Thyroid gland (tissue), 4 donors: Measurements from ENCODE around the gene CRYL1. TPM values are rescaled to one million over a fixed set of nuclear protein-coding genes. Genes with fewer than 3 reads are reported as not detected.

ENCODE experiments used
- DNase-seq, 2 donors: peaks; one replicate each; pipeline ENCODE4 v3.0.0-alpha.2; 2019
- H3K27ac ChIP-seq, 3 donors: fragments of 200-600 bp; sonication (generic); 1 replicate in 2 of 3; 2 replicates in 1 of 3; pipeline ENCODE4 v1.5.1; 2016 to 2019; ENCODE audit warnings: mild to moderate bottlenecking in 1 of 3, moderate library complexity in 1 of 3
- H3K27me3 ChIP-seq: fragments of 200-600 bp; sonication (generic); one replicate; pipeline ENCODE4 v1.5.1; 2019
- H3K36me3 ChIP-seq, 2 donors: fragments of 200-600 bp; sonication (generic); one replicate each; pipeline ENCODE4 v1.5.1; 2016 to 2019
- H3K4me1 ChIP-seq, 2 donors: fragments of 200-600 bp; sonication (generic); one replicate each; pipeline ENCODE4 v1.5.1; 2017 to 2019
- H3K4me3 ChIP-seq, 3 donors: fragments of 200-600 bp; sonication (generic); replicated peaks in 1 of 3; 1 replicate in 2 of 3; 2 replicates in 1 of 3; pipeline ENCODE4 v1.5.1; 2016; ENCODE audit warnings: mild to moderate bottlenecking in 1 of 3
- H3K9me3 ChIP-seq: fragments of 200-600 bp; sonication (generic); one replicate; pipeline ENCODE4 v1.5.1; 2017
- CTCF ChIP-seq, 6 experiments: fragments of 200-600 bp in 3 of 6; fragments of 450-650 bp in 3 of 6; sonication (generic) in 3 of 6; IDR thresholded peaks; one replicate each; pipeline ENCODE4 v1.5.1; 2016 to 2019; ENCODE audit warnings: antibody characterized with exemption in 6 of 6, mild to moderate bottlenecking in 2 of 6, inconsistent platforms in 1 of 6, moderate library complexity in 1 of 6
- POLR2A ChIP-seq, 2 donors: fragments of 450-650 bp; IDR thresholded peaks; one replicate each; pipeline ENCODE4 v1.6.1; 2017; ENCODE audit warnings: antibody characterized with exemption in 2 of 2, mild to moderate bottlenecking in 2 of 2, moderate library complexity in 1 of 2
- WGBS, 2 donors: methylation state at CpG; one replicate each; pipeline ENCODE4 v1.1.5; 2017; 5-methylcytosine and 5-hydroxymethylcytosine counted together
- intact Hi-C: fragments of 100-400 bp; cut with DNase I; formaldehyde crosslinking; loops from one replicate; pipeline ENCODE4 v1.15.1; 2023
- total RNA-seq, 4 donors: library from RNA; depleted of rRNA; stranded (reverse); fragments of >200 nt; gene quantifications; one replicate each; pipeline ENCODE4 v1.2.3, GENCODE V29; 2016

CRYL1 gene
- 10 to 100 TPM; 33.1 to 53.8 (median 46.7) TPM for total RNA-seq

GRCh38 chr13:20525601-20526544 lies at the start of gene CRYL1:
Gene CRYL1, minus strand, starts transcription at chr13:20525857. Its CDS starts 63 bp downstream, at chr13:20525794.
- WGBS, 2 donors, result 0% methylated on average over 7 to 31 of the region's 89 CpGs
- no peaks in the 10 kb centered on the region for H3K9me3 ChIP-seq
- peak within 1 kb of the TSS; percentile 62 to 90 (median 79) for H3K27ac ChIP-seq
- intact Hi-C loops, result no loop called here
- no peaks in the 10 kb centered on the region for H3K36me3 ChIP-seq
- H3K4me1 ChIP-seq, result peaks cover 5 to 7% of the 10 kb centered on the region in 2 donors
- no peaks in the 10 kb centered on the region for H3K27me3 ChIP-seq
- H3K4me3 ChIP-seq, result peak within 1 kb of the TSS; percentile 65 to 96 (median 73)
- TF ChIP-seq CTCF (IDR thresholded peaks at IDR 0.05) (no peak), POLR2A (IDR thresholded peaks at IDR 0.05) (peak in 1 of 2 donors; percentile 71)
- DNase-seq, result peak; percentile 77 to 78

GRCh38 chr13:20573636-20574035 lies 48.0 kb upstream of the CRYL1 start:
- H3K4me1 ChIP-seq, result no peaks in the 10 kb centered on the region
- H3K27me3 ChIP-seq, result no peaks in the 10 kb centered on the region
- 87 to 89% methylated on average over 2 of the region's 2 CpGs for WGBS, 2 donors
- intact Hi-C loops, result no loop called here
- DNase-seq, result no peak
- H3K9me3 ChIP-seq, result no peaks in the 10 kb centered on the region
- H3K4me3 ChIP-seq, result no peak overlapping the region
- no peak for TF ChIP-seq CTCF (IDR thresholded peaks at IDR 0.05)
- TF ChIP-seq POLR2A (IDR thresholded peaks at IDR 0.05), result no peak
- no peak overlapping the region for H3K27ac ChIP-seq
- H3K36me3 ChIP-seq, result no peaks in the 10 kb centered on the region

GRCh38 chr13:20573186-20573585 lies 47.5 kb upstream of the CRYL1 start:
- WGBS, 2 donors, result 70 to 78% methylated on average over 4 of the region's 4 CpGs
- Histone ChIP-seq H3K4me3 (no peak overlapping the region), H3K4me1 (peaks cover 4% of the 10 kb centered on the region in 2 donors), H3K27me3 (no peaks in the 10 kb centered on the region), H3K27ac (no peak overlapping the region), H3K9me3 (no peaks in the 10 kb centered on the region), H3K36me3 (no peaks in the 10 kb centered on the region)
- intact Hi-C loops, result no loop called here
- DNase-seq, result peak in 1 of 2 donors; percentile 10
- no peak for TF ChIP-seq POLR2A (IDR thresholded peaks at IDR 0.05)
- TF ChIP-seq CTCF (IDR thresholded peaks at IDR 0.05), result no peak

GRCh38 chr13:20571676-20572075 lies 46.0 kb upstream of the CRYL1 start:
- Histone ChIP-seq H3K27ac (no peak overlapping the region), H3K36me3 (no peaks in the 10 kb centered on the region), H3K27me3 (no peaks in the 10 kb centered on the region), H3K9me3 (no peaks in the 10 kb centered on the region), H3K4me3 (no peak overlapping the region), H3K4me1 (peaks cover 6 to 7% of the 10 kb centered on the region in 2 donors)
- no peak for DNase-seq
- intact Hi-C loops, result no loop called here
- no peak for TF ChIP-seq CTCF (IDR thresholded peaks at IDR 0.05)
- no peak for TF ChIP-seq POLR2A (IDR thresholded peaks at IDR 0.05)

- H3K36me3 ChIP-seq, result no peaks in the 10 kb centered on the region
- peaks cover 6 to 7% of the 10 kb centered on the region in 2 donors for H3K4me1 ChIP-seq
- no peaks in the 10 kb centered on the region for H3K9me3 ChIP-seq
- intact Hi-C loops, result no loop called here
- no peak overlapping the region for H3K4me3 ChIP-seq
- no peak for DNase-seq
- TF ChIP-seq CTCF (IDR thresholded peaks at IDR 0.05), result no peak
- TF ChIP-seq POLR2A (IDR thresholded peaks at IDR 0.05), result no peak
- H3K27ac ChIP-seq, result no peak overlapping the region
- H3K27me3 ChIP-seq, result no peaks in the 10 kb centered on the region
- WGBS, 2 donors, result 95 to 97% methylated on average over 1 of the region's 1 CpG
Measured at GRCh38 chr13:20570517-20570916, 44.9 kb upstream of the CRYL1 start.
